GM04503 (cell line): ENCODE data around the gene ATP2B3.

Source experiments
- DNase-seq: peaks from one replicate; pipeline ENCODE4 v3.0.0-alpha.2; 2012; ENCODE audit warnings: low read depth

ATP2B3 gene

DNA sequence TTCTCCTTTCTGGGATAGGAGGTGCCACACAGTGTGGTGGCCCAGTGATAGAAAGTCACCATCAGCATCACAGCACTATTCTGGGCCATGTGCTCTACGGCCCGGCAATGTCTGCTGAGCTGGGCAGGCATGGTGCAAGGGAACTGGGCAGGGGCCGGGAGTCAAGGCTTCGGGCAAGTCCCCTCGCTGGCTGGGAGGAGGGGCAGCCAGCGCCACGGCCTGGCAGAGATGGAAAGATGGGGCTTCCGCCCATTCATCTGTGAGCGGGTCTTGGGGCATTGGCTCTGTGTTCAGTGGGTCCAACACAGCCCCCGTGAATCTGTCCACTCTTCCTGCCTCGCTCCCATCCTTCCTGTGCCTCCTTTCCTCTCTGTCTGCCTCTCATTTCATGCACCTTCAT is 7.1 kb upstream of the ATP2B3 start:
- no peak for DNase-seq

DNA sequence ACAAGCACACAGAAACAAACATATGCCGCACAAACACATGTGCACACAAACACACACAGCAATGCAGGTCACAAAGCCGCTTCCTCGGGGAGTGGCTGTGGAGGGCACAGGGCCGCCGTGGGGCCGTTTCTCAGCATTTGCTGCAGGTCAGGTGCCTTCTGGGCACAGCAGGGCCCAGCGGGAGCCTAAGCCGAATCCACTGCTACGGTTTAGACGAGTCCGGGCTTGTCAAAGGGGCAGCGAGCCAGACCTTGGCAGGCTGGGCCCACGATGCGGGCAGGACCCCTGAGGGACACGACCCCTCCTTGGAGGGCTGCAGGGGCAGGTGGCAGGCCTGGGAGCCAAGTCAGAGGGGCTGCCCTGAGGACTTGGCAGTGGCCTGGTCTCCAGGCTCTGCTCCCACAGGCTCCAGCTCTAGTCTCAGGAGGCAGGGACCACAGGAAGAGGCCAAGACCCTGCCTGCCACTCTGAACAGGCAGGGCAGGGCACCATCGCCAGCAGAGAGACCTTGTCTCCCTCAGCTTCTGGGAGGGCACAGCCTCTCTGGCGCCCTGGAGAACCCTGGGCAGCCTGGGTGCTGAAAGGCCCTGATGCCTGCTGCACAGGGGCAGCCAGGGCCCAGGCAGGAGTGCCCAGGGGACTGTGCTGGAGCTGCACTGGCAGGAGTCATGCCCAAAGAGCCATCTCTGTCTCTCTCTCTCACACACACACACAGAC is 5.5 kb upstream of the ATP2B3 start:
- no peak for DNase-seq

DNA sequence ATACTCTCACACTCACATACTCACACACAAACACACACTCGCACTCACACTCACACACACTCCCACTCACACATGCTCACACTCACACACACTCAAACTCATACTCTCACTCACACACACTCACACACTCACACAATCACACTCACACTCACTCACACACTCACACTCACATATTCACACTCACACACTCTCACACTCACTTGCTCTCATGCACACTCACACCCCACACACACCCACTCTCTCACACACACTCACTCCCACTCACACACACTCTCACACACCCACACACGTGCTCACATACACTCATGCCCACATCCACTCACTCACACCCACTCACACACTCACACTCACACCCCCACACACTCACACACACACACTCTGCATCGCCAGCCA is 4.9 kb upstream of the ATP2B3 start:
- no peak for DNase-seq

DNA sequence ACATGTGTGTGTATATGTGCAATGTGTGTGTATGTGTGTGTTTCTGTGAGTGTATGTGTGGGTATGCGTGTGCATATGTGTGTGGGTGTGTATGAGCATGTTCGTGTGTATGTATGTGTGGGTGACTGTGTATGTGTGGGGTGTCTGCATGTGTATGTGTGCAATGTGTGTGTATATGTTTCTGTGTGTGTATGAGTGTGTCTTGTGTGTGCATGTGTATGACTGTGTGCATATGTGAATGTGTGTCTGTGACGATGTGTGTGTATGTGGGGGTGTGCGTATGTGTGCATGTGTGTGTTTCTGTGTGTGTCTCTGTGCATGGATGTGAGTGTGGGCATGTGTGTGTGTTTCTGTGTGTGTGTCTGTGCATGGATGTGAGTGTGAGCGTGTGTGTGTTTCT is 4.2 kb upstream of the ATP2B3 start:
- DNase-seq: no peak

DNA sequence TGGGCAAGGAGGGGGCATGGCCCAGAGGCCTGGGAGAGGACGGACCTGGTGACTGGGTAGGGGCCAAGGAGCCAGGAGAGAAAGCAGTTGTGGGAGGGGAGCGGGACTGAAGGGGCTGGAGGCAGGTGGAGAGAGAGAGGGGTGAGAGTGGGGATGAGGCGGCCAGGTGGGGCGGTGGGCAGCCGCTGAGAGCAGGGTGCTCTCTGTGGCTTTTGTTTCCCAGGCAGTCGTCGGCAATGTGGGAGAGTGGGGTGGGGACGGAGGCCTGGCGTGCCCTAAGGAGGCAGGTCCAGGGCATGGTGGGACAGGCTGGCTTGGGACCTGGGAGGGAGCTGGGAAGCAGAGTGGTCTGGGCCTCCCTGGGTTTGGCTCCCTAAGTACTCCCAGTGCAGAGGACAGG is 3.2 kb upstream of the ATP2B3 start:
- no peak for DNase-seq

DNA sequence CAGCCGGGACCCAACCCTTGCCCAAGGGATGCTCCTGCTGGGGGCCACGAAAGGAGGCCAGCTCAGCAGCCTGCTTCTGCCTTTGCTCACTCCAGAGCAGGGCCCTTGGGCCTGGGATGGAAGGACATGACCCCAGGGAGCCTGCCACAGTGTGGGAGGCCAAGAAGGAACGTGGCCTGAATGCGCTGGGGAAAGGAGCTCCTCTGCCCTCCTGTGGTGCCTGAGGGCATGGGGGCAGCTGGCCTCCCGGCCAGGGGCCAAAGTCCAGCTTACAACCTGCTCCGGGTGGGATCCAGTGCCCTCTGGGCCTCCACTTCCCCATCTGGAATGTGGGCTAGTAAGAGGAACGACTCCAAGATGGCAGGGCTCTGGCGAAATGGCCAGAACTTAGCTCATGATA is 2.0 kb upstream of the ATP2B3 start:
- no peak for DNase-seq

DNA sequence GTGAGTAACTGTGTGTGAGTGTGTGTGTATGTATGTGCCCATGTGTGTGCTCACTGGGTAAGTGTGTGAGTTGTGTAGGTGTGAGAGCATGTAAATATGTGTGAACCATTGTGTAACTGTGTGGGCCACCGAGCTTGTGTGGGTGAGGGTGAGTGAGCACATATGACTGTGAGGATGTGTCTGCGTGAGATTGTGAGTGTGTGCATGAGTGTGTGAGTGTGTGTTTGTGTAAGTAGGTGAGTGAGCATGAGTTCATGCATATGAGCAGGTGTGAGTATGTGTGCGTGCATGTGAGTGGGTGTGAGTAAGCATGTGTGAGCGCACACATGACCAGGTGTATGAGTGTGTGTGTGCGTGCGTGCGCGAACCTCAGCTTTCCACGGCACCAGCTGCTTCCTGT is 1.4 kb upstream of the ATP2B3 start:
- DNase-seq: no peak

DNA sequence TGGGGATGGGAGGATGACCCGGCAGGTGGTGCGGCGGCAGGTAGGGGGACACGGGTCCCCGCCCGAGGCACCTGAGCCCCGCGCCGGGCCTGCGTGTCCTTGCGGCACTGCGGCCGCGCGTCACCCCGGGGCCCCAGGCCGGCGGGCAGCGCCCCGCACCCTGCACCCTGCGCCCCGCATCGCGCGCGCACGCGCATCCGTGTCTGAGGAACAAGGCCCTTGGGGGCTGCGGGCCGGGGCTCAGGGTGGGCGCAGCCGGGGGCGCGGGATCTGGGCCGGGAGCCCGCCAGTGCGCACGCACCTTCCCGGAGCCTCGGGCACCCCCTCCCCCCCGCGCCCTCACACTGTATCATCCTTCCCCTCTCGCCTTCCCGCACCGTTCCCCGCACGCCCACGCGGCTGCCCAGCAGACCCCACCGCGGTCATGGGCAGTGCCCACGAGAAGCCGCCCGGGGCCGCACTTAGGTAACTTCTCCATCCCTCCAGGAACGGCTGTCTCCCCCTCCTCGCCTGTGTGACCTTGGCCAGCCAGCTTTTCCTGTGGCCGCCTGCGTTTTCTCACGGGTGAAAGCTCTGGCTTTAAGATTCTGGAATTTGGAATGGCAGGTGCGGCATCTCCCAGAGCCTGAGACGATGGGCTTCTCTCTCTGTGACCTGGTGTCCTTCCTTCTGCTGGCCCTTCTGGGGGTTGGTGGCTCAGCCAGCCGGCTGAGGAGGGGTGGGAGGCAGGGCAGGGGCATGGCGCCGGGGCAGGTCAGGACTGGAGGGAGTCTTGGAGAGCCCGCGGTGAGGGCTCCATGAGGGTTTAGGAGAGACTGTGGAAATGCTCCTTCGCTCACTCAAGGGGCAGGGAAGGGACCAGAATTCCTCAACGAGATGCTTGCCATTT is 748 bp downstream of the ATP2B3 start:
- no peak for DNase-seq

DNA sequence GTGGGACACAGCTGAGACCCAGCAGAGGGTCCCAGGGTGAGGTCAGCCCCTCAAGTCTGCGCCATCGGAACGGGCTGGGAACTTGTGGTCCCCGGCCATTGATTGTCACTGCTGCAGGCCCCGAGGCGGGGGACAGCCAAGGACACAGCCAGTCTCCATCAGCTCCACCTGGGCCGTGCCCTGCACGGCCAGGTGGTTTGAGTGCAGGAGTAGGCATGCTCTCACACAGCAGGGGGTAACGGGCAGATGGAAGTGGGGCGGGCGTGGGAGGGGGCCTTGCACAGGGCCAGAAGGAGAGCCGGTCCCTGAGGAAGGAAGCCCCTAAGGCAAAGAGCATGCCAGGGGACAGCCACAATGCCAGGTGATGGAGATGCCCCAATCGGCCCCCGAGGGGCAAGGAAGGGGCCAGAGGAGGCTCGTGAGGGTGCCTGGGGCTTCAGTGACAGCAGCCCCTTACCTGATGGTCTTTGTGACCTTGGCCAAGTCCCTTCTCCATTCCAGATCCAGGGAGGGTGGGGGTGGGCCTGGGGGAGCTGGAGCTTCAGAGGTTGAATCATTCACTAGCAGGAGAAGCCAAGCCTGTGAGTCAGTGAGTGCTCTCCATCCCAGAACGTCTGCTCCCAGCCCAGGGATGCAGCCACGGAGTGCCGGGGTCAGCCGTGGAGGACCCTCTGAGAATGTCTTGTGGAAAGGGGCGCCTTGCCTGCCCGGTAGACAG is 2.3 kb downstream of the ATP2B3 start:
- no peak for DNase-seq

DNA sequence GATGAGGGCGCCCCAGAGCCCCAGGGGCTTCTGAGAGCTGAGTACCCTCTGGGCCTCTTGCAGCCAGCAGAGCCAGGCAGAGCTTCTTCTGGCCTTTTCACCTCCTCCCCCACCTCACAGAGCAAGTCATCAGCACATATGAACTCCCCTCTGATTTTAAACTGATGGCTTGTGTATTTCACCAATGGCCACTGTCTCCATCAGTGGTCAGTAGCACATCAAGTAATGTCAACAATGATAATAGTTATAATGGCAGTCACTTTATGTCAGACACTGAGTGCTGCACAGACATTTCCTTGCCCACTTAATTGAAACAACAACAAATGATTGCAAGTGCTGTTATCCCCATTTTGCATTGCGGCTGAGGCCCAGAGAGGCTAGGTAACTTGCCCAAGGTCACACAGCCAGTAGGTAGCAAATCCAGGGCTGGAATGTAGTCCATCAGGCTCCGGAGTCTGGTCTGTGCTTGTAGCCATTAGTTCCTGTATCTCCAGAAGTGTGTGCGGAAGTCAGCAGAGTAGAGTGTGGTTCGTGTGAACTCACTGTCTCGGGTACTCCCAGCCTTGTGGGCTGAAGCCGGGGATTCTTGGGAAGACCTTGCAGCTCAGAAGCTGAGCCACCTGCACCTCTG is 3.0 kb downstream of the ATP2B3 start:
- no peak for DNase-seq

DNA sequence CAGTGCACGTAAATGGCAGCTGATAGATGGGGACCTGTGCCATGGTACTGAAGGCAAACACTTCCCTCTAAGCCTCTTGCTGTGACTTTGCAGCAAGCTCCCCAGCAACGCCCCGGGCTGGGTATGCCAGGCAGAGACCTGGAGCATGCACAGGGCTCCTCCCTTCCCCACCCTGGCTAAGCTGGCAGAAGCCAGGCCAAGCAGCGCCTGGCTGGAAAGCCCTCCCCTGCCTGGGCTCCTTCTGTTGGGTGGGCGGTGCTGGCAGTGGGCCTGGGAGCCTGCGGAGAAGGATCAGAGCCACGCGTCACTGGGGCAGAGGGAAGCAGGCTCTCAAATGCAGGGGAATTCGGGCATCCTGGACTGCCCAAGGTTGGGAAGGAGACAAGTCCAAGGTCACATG is 3.6 kb downstream of the ATP2B3 start:
- no peak for DNase-seq

DNA sequence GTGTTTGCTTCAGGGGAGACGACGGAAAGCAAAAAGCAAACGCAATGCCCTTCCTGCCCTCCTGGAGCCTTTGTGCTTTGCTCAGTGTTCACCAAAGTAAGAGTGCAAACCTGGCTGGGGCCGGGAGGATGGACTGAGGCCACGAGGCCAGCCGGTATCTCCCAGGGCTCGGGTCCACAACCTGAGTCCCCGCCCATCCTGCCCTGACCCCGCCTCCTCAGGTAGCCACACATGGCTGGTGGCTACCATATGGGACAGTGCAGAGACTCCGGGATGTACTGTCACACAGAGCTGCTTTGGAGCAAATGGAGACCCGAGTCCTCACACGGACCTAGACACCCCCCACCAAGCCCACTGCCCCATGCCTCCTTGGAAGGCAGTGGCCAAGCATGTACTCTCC is 4.8 kb downstream of the ATP2B3 start:
- no peak for DNase-seq

DNA sequence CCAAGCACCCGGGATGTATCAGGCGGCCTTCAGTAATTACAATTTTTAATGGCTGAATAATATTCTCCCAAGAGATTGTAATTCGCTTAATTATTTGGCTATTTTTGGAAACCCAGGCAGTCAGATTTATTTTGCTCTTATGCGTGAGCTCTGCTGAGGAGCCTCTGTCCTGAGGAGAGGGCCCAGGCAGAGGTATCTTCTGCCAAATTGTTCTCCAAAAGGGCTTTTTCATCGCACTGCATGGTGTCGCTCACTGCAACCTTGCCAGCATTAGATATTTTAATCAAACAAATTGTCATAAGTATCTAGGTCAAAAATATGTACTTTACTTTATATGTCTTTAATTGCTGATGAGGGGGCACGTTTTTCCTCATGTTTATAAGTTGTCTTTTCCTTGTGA is 5.8 kb downstream of the ATP2B3 start:
- no peak for DNase-seq

DNA sequence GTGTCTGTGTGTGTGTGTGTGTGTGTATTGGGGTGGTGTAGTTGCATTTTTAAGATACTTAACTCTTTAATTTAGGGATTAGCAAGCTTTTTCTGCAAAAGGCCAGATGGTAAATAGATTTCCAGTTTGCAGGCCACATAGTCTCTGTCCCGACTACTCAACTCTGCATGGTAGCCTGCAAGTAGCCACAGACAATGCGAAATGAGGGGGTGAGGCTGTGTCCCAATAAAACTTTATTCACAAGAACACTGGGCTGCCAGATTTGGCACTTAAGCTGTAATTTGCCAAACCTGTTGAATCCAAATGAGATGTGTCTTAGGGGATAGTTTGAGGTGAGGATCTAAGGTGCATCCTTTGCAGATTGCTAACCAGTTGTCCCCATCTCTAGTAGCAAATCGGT is 6.8 kb downstream of the ATP2B3 start:
- no peak for DNase-seq

DNA sequence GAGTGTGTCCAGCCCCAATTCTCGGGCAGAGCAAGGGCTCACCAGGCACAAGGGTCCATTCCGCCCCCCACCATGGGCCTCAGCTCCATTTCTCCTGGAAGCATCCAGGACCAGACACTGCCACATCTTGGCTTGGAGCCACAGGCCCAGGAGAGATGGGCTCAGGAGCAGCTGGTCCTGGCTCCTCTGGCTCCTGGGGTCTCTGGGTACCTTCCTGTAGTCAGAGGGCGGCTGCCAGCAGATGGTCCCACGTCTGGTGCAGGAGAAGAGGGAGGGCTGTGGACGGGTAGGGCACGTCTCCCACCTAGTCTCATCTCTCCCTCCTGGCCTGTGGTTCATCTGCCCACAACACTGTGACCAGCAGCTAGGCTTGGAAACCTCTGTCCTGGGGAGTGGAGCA is 8.0 kb downstream of the ATP2B3 start:
- DNase-seq: no peak

DNA sequence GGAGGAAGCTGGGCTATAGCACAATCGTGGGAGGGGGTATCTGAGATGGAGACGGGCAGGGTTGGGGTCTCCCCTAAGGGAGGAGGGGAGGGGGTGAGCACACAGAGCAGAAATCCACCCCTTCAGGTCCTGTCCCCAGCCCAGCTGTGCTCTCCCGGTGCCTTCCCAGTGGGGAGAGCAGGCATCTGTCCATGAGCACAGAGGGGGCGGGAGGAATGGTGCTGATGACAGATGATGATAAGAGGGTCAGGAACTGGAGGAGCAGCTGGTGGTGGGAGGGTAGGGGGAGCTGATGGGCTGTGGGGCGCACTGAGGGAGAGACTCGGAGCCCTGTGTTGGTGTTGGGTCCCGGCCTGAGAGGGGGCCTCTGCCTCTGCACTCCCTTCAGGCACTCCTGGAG is 8.6 kb downstream of the ATP2B3 start:
- DNase-seq: no peak

DNA sequence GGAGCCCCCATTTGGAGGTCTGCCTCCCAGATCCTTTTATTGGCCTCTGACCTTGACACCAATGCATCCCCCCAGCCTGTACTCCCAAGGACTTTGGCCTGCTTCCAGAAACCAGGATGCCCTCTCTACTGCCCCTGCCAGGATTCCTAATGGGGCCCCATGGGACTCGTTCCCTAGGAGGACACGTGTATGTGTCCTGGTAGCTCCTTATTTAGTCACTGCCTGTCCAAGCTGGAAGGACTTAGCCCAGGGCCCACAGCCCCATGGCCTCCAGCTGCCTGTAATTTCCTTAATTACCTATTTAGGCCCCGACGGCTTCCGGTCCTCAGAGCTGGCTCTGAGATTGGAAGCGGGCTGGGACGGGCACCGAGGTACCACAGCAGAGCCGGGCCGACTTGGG is 9.4 kb downstream of the ATP2B3 start:
- no peak for DNase-seq

DNA sequence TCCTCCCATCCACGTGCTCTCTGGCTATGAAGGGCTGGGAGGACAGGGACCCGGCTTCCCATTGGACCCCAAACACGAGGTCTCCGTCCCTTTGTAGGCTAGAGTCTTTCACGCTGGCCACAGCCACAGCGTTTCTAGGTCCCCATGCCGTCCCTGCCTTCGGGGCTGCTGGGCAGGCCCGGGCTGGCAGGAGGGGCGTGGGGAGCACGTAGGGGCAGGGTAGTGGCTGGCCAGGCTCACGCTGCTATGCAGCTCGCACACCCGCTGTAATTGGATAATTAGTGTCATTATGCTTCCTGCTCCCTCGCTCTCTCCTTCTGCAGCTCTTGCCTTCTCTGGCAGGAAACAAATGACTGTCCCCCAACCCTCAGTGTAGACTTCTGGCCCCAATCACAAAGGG is 9.8 kb downstream of the ATP2B3 start:
- DNase-seq: no peak

DNA sequence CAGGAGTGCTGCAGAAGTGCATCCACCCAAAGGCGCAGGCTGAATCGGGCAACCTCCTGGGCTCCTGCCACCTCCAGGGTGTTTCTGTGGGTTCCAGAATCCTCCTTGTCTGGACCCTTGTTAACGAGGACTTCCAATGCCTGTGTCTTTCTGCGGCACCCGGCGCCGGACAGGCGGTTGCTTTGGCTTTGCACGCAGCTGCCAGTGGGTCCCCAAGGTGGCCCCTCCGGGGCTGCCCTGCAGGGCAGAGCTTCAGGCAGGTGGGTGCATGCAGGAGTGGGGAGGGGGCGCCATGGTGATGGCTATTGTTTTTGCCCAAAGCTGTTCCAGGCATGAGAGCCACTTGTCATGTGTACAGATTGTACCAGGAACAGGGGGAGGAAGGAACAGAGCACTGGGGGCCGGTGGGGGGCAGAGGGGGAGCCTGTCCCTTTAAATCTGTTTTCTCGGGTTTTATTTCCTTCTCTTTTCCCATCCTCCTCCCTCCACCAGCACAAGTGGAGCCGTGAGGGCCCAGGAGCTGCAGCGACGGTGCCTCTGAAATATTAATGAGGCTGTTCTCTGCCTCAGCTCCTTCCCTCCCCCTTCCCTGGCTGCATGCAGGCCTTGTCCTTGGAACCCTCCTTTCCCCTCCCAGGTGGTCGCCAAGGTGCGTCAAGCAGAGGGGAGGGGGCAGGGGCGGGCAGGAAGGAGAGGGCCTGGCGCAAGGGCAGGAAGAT is 13.1 kb downstream of the ATP2B3 start:
- DNase-seq: no peak

DNA sequence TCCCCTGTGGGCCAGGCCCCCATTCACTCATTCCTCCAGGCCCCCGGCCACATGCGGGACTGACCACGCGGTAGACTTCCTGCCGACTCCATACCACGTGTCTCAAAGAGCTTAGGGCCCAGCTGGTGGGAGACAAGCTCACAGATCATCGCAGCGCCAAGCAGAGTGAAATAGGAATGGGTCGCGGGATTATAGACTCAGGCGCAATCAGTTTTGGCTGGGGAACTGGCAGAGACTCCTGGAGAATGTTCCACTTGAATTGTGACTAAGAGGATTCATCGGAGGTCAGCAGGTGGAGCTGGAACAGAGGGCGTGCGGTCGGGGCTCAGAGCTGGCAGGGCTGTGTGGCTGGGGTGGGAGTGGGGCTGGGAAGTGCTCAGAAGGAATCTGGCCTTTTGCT is 15.6 kb downstream of the ATP2B3 start:
- DNase-seq: no peak

DNA sequence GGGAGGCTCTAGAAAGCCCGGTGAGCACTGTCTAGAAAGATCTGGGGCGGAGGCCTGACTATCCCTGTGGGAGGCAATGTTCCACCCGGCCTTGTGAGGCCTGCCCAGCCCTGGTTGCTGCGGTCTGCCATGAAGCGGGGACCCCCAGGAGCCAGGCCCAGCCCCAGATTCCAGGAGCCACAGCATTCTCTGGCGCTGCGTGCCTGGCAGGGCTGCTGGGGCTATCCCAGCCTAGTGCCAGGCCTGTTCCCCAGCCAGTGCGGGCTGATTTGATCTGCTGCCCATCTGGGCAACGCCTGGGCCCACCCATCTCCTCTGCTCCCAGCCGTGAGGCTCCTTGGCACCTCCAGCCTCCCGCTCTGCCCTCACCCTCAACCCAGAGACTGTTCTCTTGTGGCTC is 19.6 kb downstream of the ATP2B3 start:
- no peak for DNase-seq
